ENCODE measurements around the gene OSM. TPM values are rescaled to one million over a fixed set of nuclear protein-coding genes. Genes with fewer than 3 reads are reported as not detected.

The OSM gene
- total and polyA plus RNA-seq, 4 donors = 0.09 to 0.84 (median 0.25) TPM; not detected in 1

DNA sequence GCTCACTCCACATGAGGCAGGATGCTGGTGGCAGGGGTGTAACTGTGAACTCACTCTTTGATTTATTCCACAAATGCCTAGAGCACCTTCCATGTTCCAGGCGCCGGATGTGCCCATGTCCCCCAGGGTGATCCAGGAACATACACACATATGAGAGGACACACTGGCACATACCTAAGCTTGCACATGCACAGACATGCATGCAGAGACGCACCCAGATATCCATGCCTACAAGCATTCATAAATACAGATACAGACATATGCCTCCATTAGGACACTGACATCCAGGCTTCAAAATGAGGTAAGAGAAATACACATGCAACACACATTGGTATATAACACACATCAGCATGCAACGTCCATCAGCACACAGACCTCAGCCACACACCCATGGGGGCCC is 4.5 kb downstream of the OSM start:
- DNase-seq (ENCODE audit: low spot score) = no peak
- no peak overlapping the region for H3K9ac ChIP-seq (ENCODE audit: low read depth in 1 of 2, low read length in 2 of 2)
- H3K4me3 ChIP-seq (ENCODE audit: low read depth in 1 of 3, low read length in 3 of 3) = no peak overlapping the region
- H3K36me3 ChIP-seq (ENCODE audit: control insufficient read depth in 4 of 4, insufficient read depth in 3 of 4, low read depth in 1 of 4, low read length in 3 of 4) = no peaks in the 10 kb centered on the region
- H3K27me3 ChIP-seq (ENCODE audit: control insufficient read depth in 4 of 4, insufficient read depth in 4 of 4, low read length in 3 of 4) = no peaks in the 10 kb centered on the region
- peaks cover 0 to 4% (median 2%) of the 10 kb centered on the region in 4 donors for H3K4me1 ChIP-seq (ENCODE audit: control insufficient read depth in 4 of 4, insufficient read depth in 4 of 4, low read length in 3 of 4)
- H3K9me3 ChIP-seq (ENCODE audit: control insufficient read depth in 4 of 4, low read length in 3 of 4) = no peaks in the 10 kb centered on the region
- no peak overlapping the region for H3K27ac ChIP-seq (ENCODE audit: low read depth in 1 of 2, low read length in 2 of 2)
- WGBS = 91% methylated on average over 4 of the region's 4 CpGs
- TF ChIP-seq, protein P1, sequence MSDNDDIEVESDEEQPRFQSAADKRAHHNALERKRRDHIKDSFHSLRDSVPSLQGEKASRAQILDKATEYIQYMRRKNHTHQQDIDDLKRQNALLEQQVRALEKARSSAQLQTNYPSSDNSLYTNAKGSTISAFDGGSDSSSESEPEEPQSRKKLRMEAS (IDR thresholded peaks at IDR 0.05) = no peak
- TF ChIP-seq, protein P2, sequence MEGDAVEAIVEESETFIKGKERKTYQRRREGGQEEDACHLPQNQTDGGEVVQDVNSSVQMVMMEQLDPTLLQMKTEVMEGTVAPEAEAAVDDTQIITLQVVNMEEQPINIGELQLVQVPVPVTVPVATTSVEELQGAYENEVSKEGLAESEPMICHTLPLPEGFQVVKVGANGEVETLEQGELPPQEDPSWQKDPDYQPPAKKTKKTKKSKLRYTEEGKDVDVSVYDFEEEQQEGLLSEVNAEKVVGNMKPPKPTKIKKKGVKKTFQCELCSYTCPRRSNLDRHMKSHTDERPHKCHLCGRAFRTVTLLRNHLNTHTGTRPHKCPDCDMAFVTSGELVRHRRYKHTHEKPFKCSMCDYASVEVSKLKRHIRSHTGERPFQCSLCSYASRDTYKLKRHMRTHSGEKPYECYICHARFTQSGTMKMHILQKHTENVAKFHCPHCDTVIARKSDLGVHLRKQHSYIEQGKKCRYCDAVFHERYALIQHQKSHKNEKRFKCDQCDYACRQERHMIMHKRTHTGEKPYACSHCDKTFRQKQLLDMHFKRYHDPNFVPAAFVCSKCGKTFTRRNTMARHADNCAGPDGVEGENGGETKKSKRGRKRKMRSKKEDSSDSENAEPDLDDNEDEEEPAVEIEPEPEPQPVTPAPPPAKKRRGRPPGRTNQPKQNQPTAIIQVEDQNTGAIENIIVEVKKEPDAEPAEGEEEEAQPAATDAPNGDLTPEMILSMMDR (IDR thresholded peaks at IDR 0.05; ENCODE audit: low read depth, low read length, missing input control) = no peak
- TF ChIP-seq FOXA2 (IDR thresholded peaks at IDR 0.05) = no peak
- TF ChIP-seq, protein P3, sequence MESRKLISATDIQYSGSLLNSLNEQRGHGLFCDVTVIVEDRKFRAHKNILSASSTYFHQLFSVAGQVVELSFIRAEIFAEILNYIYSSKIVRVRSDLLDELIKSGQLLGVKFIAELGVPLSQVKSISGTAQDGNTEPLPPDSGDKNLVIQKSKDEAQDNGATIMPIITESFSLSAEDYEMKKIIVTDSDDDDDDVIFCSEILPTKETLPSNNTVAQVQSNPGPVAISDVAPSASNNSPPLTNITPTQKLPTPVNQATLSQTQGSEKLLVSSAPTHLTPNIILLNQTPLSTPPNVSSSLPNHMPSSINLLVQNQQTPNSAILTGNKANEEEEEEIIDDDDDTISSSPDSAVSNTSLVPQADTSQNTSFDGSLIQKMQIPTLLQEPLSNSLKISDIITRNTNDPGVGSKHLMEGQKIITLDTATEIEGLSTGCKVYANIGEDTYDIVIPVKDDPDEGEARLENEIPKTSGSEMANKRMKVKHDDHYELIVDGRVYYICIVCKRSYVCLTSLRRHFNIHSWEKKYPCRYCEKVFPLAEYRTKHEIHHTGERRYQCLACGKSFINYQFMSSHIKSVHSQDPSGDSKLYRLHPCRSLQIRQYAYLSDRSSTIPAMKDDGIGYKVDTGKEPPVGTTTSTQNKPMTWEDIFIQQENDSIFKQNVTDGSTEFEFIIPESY (IDR thresholded peaks at IDR 0.05) = no peak
- TF ChIP-seq NR2F2 (IDR thresholded peaks at IDR 0.05) = no peak
- TF ChIP-seq RXRA (IDR thresholded peaks at IDR 0.05) = no peak

DNA sequence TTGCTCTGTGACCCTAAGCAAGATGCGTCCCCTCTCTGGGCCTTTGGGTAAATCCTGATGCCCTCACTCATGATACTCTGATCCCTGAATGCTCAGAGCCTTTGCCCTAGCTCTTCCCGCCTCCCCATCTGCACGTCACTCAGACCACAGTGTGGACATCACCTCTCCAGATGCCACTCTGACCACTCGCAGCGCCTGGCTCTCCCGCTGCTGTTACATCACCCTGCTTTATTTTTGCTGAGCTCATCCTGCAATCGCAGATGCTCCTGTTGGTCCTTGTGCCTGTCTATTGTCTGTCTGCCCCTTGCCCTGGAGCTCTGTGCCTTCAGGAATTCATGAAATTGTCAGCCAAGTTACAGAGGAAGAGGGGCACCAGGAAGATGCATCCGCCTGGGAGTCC is 5.5 kb downstream of the OSM start:
- Histone ChIP-seq H3K36me3 (ENCODE audit: control insufficient read depth in 4 of 4, insufficient read depth in 3 of 4, low read depth in 1 of 4, low read length in 3 of 4) (no peaks in the 10 kb centered on the region), H3K4me3 (ENCODE audit: low read depth in 1 of 3, low read length in 3 of 3) (no peak overlapping the region), H3K4me1 (ENCODE audit: control insufficient read depth in 4 of 4, insufficient read depth in 4 of 4, low read length in 3 of 4) (peaks cover 0 to 5% (median 3%) of the 10 kb centered on the region in 4 donors), H3K9ac (ENCODE audit: low read depth in 1 of 2, low read length in 2 of 2) (no peak overlapping the region), H3K27ac (ENCODE audit: low read depth in 1 of 2, low read length in 2 of 2) (no peak overlapping the region), H3K9me3 (ENCODE audit: control insufficient read depth in 4 of 4, low read length in 3 of 4) (no peaks in the 10 kb centered on the region), H3K27me3 (ENCODE audit: control insufficient read depth in 4 of 4, insufficient read depth in 4 of 4, low read length in 3 of 4) (no peaks in the 10 kb centered on the region)
- TF ChIP-seq, protein P4, sequence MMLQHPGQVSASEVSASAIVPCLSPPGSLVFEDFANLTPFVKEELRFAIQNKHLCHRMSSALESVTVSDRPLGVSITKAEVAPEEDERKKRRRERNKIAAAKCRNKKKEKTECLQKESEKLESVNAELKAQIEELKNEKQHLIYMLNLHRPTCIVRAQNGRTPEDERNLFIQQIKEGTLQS (IDR thresholded peaks at IDR 0.05) = no peak
- TF ChIP-seq EGR1 (IDR thresholded peaks at IDR 0.05; ENCODE audit: low read depth in 2 of 2) (no peak), JUND (IDR thresholded peaks at IDR 0.05) (no peak), NR2F2 (IDR thresholded peaks at IDR 0.05) (no peak)
- 63% methylated on average over 8 of the region's 8 CpGs for WGBS
- no peak for DNase-seq (ENCODE audit: low spot score)

DNA sequence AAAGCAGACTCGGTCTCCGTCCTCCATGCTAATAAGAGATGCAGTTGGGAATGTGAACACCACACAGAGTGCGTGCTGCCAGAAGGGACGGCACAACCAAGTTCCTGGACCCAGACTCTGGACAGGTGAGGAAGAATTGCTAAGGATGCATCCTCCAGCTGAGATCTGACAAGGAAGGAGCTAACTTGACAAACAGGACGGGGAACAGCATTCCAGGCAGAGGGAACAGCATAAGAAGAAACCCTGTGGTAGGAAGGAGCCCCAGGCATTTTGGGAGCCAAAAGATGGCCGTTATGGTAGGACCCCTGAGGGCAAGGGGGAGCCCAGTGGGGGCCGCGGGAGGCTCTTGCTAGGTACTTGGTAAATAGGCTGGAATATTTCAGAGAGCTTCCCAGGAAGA is 6.0 kb downstream of the OSM start:
- no peak for DNase-seq (ENCODE audit: low spot score)
- H3K36me3 ChIP-seq (ENCODE audit: control insufficient read depth in 4 of 4, insufficient read depth in 3 of 4, low read depth in 1 of 4, low read length in 3 of 4) = no peaks in the 10 kb centered on the region
- TF ChIP-seq, protein P5, sequence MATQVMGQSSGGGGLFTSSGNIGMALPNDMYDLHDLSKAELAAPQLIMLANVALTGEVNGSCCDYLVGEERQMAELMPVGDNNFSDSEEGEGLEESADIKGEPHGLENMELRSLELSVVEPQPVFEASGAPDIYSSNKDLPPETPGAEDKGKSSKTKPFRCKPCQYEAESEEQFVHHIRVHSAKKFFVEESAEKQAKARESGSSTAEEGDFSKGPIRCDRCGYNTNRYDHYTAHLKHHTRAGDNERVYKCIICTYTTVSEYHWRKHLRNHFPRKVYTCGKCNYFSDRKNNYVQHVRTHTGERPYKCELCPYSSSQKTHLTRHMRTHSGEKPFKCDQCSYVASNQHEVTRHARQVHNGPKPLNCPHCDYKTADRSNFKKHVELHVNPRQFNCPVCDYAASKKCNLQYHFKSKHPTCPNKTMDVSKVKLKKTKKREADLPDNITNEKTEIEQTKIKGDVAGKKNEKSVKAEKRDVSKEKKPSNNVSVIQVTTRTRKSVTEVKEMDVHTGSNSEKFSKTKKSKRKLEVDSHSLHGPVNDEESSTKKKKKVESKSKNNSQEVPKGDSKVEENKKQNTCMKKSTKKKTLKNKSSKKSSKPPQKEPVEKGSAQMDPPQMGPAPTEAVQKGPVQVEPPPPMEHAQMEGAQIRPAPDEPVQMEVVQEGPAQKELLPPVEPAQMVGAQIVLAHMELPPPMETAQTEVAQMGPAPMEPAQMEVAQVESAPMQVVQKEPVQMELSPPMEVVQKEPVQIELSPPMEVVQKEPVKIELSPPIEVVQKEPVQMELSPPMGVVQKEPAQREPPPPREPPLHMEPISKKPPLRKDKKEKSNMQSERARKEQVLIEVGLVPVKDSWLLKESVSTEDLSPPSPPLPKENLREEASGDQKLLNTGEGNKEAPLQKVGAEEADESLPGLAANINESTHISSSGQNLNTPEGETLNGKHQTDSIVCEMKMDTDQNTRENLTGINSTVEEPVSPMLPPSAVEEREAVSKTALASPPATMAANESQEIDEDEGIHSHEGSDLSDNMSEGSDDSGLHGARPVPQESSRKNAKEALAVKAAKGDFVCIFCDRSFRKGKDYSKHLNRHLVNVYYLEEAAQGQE (IDR thresholded peaks at IDR 0.05) = no peak
- TF ChIP-seq HNF4G (IDR thresholded peaks at IDR 0.05) (no peak), YY1 (IDR thresholded peaks at IDR 0.05) (no peak), RXRA (IDR thresholded peaks at IDR 0.05) (no peak), GABPA (IDR thresholded peaks at IDR 0.05 in 1 of 2, conservative IDR thresholded peaks at IDR 0.05 in 1 of 2) (no peak), EGR1 (IDR thresholded peaks at IDR 0.05; ENCODE audit: low read depth in 2 of 2) (no peak), SP1 (IDR thresholded peaks at IDR 0.05) (no peak)
- H3K4me3 ChIP-seq (ENCODE audit: low read depth in 1 of 3, low read length in 3 of 3) = no peak overlapping the region
- H3K9ac ChIP-seq (ENCODE audit: low read depth in 1 of 2, low read length in 2 of 2) = no peak overlapping the region
- peaks cover 0 to 10% (median 4%) of the 10 kb centered on the region in 4 donors for H3K4me1 ChIP-seq (ENCODE audit: control insufficient read depth in 4 of 4, insufficient read depth in 4 of 4, low read length in 3 of 4)
- no peak overlapping the region for H3K27ac ChIP-seq (ENCODE audit: low read depth in 1 of 2, low read length in 2 of 2)
- 85% methylated on average over 8 of the region's 8 CpGs for WGBS
- H3K9me3 ChIP-seq (ENCODE audit: control insufficient read depth in 4 of 4, low read length in 3 of 4) = no peaks in the 10 kb centered on the region
- H3K27me3 ChIP-seq (ENCODE audit: control insufficient read depth in 4 of 4, insufficient read depth in 4 of 4, low read length in 3 of 4) = no peaks in the 10 kb centered on the region

All from liver (tissue), 9 donors.